Breast epithelium (tissue), 3 donors: ENCODE data around the gene PLPPR5.

Experiments
- POLR2A ChIP-seq: fragments of 450-650 bp; IDR thresholded peaks from one replicate; pipeline ENCODE4 v1.6.1; 2016; ENCODE audit warnings: antibody characterized with exemption, mild to moderate bottlenecking, moderate library complexity
- TF ChIP-seq, protein P1 (sequence below), 3 donors: fragments of 450-650 bp; IDR thresholded peaks; one replicate each; pipeline ENCODE4 v1.5.1; 2016 to 2017; ENCODE audit warnings: antibody characterized with exemption in 3 of 3, mild to moderate bottlenecking in 3 of 3, moderate library complexity in 3 of 3

DNA sequence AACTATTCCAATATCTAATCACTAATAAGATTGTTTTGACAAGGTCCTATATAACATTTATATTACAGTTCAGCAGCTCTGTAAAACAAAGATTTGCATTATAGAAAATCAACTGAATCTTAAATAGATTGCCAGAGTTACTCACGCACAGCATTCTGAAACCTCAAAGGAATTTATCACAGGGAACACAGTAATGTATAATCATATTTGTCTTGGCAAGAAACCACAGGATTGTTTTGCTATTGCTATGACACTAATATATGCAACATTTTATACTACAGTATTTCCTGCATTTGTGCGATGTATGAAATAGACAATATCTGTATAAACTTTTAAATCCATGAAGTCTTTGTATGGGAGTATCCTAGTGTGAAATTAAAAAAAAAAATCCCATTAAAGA is 101.4 kb downstream of the PLPPR5 start:
- TF ChIP-seq, protein P1, sequence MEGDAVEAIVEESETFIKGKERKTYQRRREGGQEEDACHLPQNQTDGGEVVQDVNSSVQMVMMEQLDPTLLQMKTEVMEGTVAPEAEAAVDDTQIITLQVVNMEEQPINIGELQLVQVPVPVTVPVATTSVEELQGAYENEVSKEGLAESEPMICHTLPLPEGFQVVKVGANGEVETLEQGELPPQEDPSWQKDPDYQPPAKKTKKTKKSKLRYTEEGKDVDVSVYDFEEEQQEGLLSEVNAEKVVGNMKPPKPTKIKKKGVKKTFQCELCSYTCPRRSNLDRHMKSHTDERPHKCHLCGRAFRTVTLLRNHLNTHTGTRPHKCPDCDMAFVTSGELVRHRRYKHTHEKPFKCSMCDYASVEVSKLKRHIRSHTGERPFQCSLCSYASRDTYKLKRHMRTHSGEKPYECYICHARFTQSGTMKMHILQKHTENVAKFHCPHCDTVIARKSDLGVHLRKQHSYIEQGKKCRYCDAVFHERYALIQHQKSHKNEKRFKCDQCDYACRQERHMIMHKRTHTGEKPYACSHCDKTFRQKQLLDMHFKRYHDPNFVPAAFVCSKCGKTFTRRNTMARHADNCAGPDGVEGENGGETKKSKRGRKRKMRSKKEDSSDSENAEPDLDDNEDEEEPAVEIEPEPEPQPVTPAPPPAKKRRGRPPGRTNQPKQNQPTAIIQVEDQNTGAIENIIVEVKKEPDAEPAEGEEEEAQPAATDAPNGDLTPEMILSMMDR (IDR thresholded peaks at IDR 0.05): no peak
- TF ChIP-seq POLR2A: no peak
